HepG2 (cell line): ENCODE measurements around the gene CYTH1. TPM values are rescaled to one million over a fixed set of nuclear protein-coding genes. Genes with fewer than 3 reads are reported as not detected.
A peak's percentile ranks its signal among the peaks of the same experiment; 100 is the strongest.

Source experiments
- AHR ChIP-seq: IDR thresholded peaks from 2 replicates; pipeline ENCODE4 v1.6.1; 2018; ENCODE audit warnings: missing genetic modification reagents, missing compliant biosample characterization
- ARID2 ChIP-seq: sonication (generic); formaldehyde crosslinking; IDR thresholded peaks from 2 replicates; pipeline ENCODE4 v1.8.1; 2022; ENCODE audit warnings: mild to moderate bottlenecking, missing genetic modification reagents, borderline replicate concordance
- CREB3 ChIP-seq: sonication (generic); formaldehyde crosslinking; IDR thresholded peaks from 2 replicates; pipeline ENCODE4 v1.5.0; 2020; ENCODE audit warnings: missing genetic modification reagents
- E2F2 ChIP-seq: sonication (generic); formaldehyde crosslinking; IDR thresholded peaks from 2 replicates; pipeline ENCODE4 v1.4.0; 2020; ENCODE audit warnings: missing genetic modification reagents, borderline replicate concordance
- ESRRA ChIP-seq: sonication (generic); formaldehyde crosslinking; IDR thresholded peaks from 2 replicates; pipeline ENCODE4 v1.5.1; 2020; ENCODE audit warnings: mild to moderate bottlenecking, low read depth, missing genetic modification reagents
- FOSL1 ChIP-seq: sonication (generic); formaldehyde crosslinking; IDR thresholded peaks from 2 replicates; pipeline ENCODE4 v1.9.0; 2021; ENCODE audit warnings: missing genetic modification reagents, borderline replicate concordance
- FOXC1 ChIP-seq: sonication (generic); formaldehyde crosslinking; IDR thresholded peaks from 2 replicates; pipeline ENCODE4 v1.8.0; 2022; ENCODE audit warnings: mild to moderate bottlenecking, missing genetic modification reagents, borderline replicate concordance
- GATA4 ChIP-seq: sonication (generic); IDR thresholded peaks from 2 replicates; pipeline ENCODE4 v1.6.1; 2016; ENCODE audit warnings: antibody characterized with exemption, low read depth, borderline replicate concordance
- HDAC1 ChIP-seq: sonication (generic); formaldehyde crosslinking; IDR thresholded peaks from 2 replicates; pipeline ENCODE4 v1.5.1; 2020; ENCODE audit warnings: mild to moderate bottlenecking, missing genetic modification reagents
- KLF6 ChIP-seq: IDR thresholded peaks from 2 replicates; pipeline ENCODE4 v1.8.0; 2016; ENCODE audit warnings: missing biosample characterization, missing genetic modification reagents
- NFYC ChIP-seq: IDR thresholded peaks from 2 replicates; pipeline ENCODE4 v1.6.1; 2016; ENCODE audit warnings: missing genetic modification reagents, missing compliant biosample characterization
- SIN3B ChIP-seq: fragments of 150-350 bp; IDR thresholded peaks from 2 replicates; pipeline ENCODE4 v1.6.1; 2014; ENCODE audit warnings: low read length
- SOX13 ChIP-seq, 3 experiments: fragments of 450-650 bp in 1 of 3; sonication (generic) in 1 of 3; formaldehyde crosslinking in 1 of 3; IDR thresholded peaks in 2 of 3; conservative IDR thresholded peaks in 1 of 3; 2 replicates each; pipeline versions ENCODE4 v1.5.0 to v1.6.1; 2016 to 2020; ENCODE audit warnings: antibody characterized with exemption in 1 of 3, mild to moderate bottlenecking in 1 of 3, missing compliant biosample characterization in 1 of 3, missing genetic modification reagents in 1 of 3, moderate library complexity in 1 of 3
- TFAP4 ChIP-seq: sonication (generic); IDR thresholded peaks from 2 replicates; pipeline ENCODE4 v1.6.1; 2016; ENCODE audit warnings: low read depth, borderline replicate concordance
- TP53 ChIP-seq: sonication (generic); formaldehyde crosslinking; conservative IDR thresholded peaks from 2 replicates; pipeline ENCODE4 v1.4.0; 2020; ENCODE audit warnings: missing genetic modification reagents
- ZFP91 ChIP-seq: sonication (generic); formaldehyde crosslinking; IDR thresholded peaks from 2 replicates; pipeline ENCODE4 v1.9.0; 2022; ENCODE audit warnings: missing genetic modification reagents, mild to moderate bottlenecking, borderline replicate concordance
- ZNF180 ChIP-seq: sonication (generic); formaldehyde crosslinking; IDR thresholded peaks from 2 replicates; pipeline ENCODE4 v1.4.0; 2020; ENCODE audit warnings: low read depth, missing genetic modification reagents, borderline replicate concordance
- ZNF251 ChIP-seq: sonication (generic); formaldehyde crosslinking; IDR thresholded peaks from 2 replicates; pipeline ENCODE4 v1.9.0; 2021; ENCODE audit warnings: mild to moderate bottlenecking, missing genetic modification reagents
- ZNF543 ChIP-seq: sonication (generic); formaldehyde crosslinking; IDR thresholded peaks from 2 replicates; pipeline ENCODE4 v1.4.0; 2020; ENCODE audit warnings: mild to moderate bottlenecking, missing genetic modification reagents
- polyA plus RNA-seq, 8 experiments: library from polyadenylated mRNA; depleted of rRNA in 3 of 8; stranded (reverse) in 7 of 8; unstranded in 1 of 8; fragments of >200 nt; fragmentation: Illumina TruSeq in 4 of 8; extraction: Trizol in 4 of 8; gene quantifications; 2 replicates each; pipeline versions ENCODE4 v1.2.1 to v1.2.3, GENCODE V29; 2011 to 2016; ENCODE audit warnings: low read depth in 4 of 8, missing spikeins in 1 of 8, mixed read lengths in 1 of 8; ENCODE audit not compliant: insufficient read depth in 1 of 8
- total RNA-seq, 5 experiments: library from RNA; depleted of rRNA; stranded (reverse); fragments of >200 nt; fragmentation: Illumina TruSeq; extraction: Trizol; gene quantifications; 2 replicates each; pipeline ENCODE4 v1.2.3, GENCODE V29; 2016; ENCODE audit warnings: low read depth in 1 of 5
- TF ChIP-seq, protein P1 (sequence below): sonication (generic); formaldehyde crosslinking; IDR thresholded peaks from 2 replicates; pipeline ENCODE4 v1.4.0; 2020; ENCODE audit warnings: mild to moderate bottlenecking, missing genetic modification reagents

CYTH1 gene
- total and polyA plus RNA-seq, 2 of the 13 experiments (the other 11 are each of a cell fraction or from before 2014, with no cell fraction given) = 20.1 to 48.9 TPM

DNA sequence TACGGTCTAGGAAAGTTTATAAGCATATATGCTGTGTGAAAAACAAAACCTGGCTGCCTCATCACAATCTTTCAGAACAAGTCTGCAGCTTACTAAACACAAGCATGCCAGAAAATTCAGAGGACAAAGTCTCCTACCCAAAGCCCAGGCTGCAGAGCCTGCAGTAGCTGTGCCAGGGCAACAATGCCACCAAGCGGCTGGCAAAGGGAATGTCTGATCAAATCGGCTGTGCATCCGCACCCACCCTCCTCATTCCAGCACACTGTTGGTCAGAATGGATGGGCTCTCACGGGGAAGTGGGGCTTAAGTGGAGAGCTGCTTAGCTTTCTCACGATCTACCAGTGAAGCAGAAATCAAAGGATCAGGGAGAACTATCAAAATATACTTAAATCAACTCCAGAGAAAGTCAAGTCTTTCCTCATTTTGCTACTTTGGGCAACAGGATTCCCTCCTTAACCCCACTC, 73.5 kb downstream of the CYTH1 start (continued):
- TF ChIP-seq SIN3B (no peak), HDAC1 (CRISPR knock-in tag) (no peak), NFYC (no peak), KLF6 (no peak), ZNF543 (CRISPR knock-in tag) (no peak), ZNF251 (CRISPR knock-in tag) (0 out of 2 replicates have a peak, but pooled peaks have one; percentile 39), E2F2 (CRISPR knock-in tag) (no peak), AHR (CRISPR knock-in tag) (0 out of 2 replicates have a peak, but pooled peaks have one; percentile 41), ESRRA (CRISPR knock-in tag) (no peak; the same call in 1 of the 2 replicates), FOXC1 (CRISPR knock-in tag) (no peak), GATA4 (no peak), ZNF180 (CRISPR knock-in tag) (no peak), TP53 (no peak), FOSL1 (CRISPR knock-in tag) (no peak), TFAP4 (peak; percentile 38; the same call in 1 of the 2 replicates), ARID2 (CRISPR knock-in tag) (no peak), CREB3 (no peak), ZFP91 (peak; percentile 51), SOX13 (IDR thresholded peaks at IDR 0.05) (no peak), SOX13 (CRISPR knock-in tag; conservative IDR thresholded peaks at IDR 0.05 in 1 of 2, IDR thresholded peaks at IDR 0.05 in 1 of 2) (peak in 1 of 2 experiments; percentile 50; a peak in 1 of 4 replicates)
- TF ChIP-seq, protein P1, sequence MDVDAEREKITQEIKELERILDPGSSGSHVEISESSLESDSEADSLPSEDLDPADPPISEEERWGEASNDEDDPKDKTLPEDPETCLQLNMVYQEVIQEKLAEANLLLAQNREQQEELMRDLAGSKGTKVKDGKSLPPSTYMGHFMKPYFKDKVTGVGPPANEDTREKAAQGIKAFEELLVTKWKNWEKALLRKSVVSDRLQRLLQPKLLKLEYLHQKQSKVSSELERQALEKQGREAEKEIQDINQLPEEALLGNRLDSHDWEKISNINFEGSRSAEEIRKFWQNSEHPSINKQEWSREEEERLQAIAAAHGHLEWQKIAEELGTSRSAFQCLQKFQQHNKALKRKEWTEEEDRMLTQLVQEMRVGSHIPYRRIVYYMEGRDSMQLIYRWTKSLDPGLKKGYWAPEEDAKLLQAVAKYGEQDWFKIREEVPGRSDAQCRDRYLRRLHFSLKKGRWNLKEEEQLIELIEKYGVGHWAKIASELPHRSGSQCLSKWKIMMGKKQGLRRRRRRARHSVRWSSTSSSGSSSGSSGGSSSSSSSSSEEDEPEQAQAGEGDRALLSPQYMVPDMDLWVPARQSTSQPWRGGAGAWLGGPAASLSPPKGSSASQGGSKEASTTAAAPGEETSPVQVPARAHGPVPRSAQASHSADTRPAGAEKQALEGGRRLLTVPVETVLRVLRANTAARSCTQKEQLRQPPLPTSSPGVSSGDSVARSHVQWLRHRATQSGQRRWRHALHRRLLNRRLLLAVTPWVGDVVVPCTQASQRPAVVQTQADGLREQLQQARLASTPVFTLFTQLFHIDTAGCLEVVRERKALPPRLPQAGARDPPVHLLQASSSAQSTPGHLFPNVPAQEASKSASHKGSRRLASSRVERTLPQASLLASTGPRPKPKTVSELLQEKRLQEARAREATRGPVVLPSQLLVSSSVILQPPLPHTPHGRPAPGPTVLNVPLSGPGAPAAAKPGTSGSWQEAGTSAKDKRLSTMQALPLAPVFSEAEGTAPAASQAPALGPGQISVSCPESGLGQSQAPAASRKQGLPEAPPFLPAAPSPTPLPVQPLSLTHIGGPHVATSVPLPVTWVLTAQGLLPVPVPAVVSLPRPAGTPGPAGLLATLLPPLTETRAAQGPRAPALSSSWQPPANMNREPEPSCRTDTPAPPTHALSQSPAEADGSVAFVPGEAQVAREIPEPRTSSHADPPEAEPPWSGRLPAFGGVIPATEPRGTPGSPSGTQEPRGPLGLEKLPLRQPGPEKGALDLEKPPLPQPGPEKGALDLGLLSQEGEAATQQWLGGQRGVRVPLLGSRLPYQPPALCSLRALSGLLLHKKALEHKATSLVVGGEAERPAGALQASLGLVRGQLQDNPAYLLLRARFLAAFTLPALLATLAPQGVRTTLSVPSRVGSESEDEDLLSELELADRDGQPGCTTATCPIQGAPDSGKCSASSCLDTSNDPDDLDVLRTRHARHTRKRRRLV (CRISPR knock-in tag) = no peak
